SIG-M5 treated with dmso at 0.1 percent for 504 hours (cell line): ENCODE measurements around the gene TOX3.

Experiments
- DNase-seq: peaks from one replicate; lab custom pipeline; 2025; ENCODE audit not compliant: unreplicated experiment; lab: John Stamatoyannopoulos, UW

The TOX3 gene

GRCh38 chr16:52494145-52494544, 52.8 kb downstream of the TOX3 start:
- DNase-seq, result no peak

GRCh38 chr16:52492789-52493357, 54.1 kb downstream of the TOX3 start:
- DNase-seq, result no peak

DNA sequence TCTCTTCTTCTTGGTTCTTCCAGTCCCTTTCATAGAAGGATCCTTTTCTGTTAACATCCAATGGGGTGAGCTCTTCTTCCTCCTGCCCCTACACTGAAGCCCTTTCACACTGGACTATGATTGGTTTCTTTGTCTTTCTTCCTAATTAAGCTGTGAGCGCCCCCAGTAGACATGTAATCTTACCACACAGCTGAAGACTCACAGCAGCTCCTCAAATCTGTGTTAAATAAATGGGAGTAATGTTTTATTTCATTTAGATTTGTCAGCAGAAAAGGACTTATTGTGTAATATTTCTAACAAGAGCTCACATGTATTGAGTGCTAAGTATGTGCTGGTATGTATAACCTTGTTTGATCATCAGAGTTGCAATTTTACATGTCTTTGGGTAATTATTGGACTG, 55.7 kb downstream of the TOX3 start:
- no peak for DNase-seq

- no peak for DNase-seq
Measured at GRCh38 chr16:52489894-52490293, 57.0 kb downstream of the TOX3 start.

- DNase-seq, result no peak
Measured at GRCh38 chr16:52488837-52489289, 58.1 kb downstream of the TOX3 start.

DNA sequence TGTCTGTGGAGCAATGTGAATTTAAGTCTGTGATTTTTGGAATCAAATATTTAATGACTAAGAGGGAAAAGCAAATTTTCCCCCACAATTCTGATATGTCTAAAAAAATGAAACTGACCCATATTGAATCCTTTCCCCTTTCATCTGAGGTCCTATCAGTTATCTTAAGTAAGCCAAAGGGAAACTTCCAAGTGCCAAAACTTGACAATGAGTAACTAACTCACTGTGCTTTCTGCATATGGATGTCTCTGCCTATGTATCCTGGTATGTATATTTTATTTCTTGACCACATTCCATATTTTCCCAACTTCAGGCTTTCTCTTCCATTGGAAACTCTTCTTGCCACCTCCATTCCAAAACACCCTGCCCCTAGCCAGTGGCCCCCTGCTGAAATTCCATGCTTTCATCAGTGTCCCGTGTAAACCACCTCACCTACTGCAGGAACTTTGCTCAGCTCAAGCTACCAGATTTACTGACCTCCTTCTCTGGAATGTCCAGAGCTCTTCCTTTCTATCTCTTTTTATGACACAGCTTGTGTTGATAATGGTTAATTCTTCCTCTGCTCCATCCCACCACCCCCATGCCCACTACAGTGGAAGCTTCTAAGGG, 59.0 kb downstream of the TOX3 start:
- DNase-seq, result no peak

- no peak for DNase-seq
Measured at GRCh38 chr16:52480237-52480636, 66.7 kb downstream of the TOX3 start.

DNA sequence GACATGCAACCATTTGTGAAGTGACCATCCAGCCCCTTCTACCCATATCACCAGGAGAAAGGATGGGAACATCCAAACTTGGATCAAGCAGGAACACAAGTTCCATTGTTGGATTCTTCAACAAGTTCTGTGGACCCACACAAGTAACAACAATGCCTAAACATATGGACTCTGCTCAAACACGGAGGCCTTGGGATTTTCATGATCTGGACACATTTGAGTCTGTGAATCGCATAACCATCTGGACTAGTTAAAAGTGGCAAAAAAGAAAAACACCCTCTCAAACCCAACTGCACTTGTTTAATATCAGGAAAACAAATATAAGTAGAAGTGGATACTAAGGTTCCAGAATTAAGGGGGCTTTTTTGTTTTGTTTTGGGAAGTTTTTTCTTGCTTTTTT, 70.8 kb downstream of the TOX3 start:
- no peak for DNase-seq

GRCh38 chr16:52474679-52475078, 72.3 kb downstream of the TOX3 start:
- DNase-seq, result no peak

DNA sequence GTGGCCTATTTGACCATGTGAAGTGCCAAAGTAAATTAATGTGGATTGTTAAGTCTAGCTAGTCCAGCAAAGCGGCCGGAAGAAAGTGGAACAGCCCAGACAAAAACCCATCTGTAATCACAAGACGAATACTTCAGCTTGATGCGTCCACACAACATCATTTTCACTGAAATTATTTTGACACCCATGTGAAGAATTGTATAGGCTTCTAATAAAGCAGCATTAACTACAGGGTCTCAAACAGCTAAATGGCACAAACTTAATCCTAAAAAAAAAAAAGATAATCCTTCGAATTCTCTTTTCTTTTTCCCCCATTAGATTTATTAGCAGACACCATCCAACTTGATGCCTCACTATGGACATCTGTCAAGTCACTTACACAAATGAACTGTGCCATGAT, 73.8 kb downstream of the TOX3 start:
- no peak for DNase-seq

DNA sequence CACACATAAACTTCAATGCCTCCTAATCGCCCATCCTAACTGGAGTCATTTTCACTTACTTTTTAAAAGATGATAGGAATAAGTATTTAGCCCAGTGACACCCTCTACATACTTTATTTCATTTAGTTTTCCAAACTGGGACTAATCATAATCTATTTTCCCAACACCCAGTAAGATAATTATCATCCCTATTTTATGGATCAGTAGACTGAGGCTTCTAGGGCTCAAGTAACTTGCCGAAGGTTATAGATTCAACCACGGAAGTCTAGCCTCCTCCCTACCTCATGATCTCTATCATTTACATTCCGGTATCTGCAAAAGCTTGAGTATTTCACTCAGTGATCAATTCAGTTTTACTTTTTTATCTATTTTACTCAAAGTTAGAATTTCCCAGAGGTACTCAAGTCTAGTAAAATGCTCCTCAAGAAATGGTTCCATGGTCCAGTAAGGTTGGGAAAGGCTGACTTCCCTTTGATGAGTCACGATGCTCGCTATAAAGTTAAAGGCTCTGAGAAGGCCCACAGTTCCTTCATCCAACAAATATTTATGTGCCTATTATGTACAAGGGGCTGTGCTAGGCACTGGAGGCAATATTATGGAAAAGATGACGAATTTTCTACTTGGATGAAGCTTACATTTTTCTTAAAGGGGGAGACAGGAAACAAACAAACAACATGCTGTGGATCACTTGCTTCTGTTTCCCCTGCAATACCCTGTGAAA, 75.1 kb downstream of the TOX3 start:
- DNase-seq, result no peak

- no peak for DNase-seq
Measured at GRCh38 chr16:52470585-52470984, 76.4 kb downstream of the TOX3 start.

DNA sequence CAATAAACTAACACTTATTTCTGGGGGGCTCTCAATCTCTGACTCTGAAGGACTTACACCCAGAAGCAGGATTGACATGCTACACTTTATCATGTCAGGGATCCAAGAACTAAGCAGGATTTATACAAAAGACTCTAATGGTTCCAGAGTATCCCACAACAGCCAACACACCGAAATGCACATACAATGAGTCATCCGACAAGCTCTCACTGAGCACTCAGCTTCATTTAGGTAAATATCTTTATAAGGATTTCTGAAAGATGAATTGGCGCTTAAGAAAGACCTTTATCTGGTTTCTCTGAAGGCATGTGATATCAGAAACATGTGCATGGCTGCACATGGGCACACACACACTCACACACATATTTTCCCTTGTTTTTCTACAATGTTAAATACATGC, 77.2 kb downstream of the TOX3 start:
- DNase-seq, result no peak

GRCh38 chr16:52469091-52469490, 77.9 kb downstream of the TOX3 start:
- DNase-seq, result no peak

DNA sequence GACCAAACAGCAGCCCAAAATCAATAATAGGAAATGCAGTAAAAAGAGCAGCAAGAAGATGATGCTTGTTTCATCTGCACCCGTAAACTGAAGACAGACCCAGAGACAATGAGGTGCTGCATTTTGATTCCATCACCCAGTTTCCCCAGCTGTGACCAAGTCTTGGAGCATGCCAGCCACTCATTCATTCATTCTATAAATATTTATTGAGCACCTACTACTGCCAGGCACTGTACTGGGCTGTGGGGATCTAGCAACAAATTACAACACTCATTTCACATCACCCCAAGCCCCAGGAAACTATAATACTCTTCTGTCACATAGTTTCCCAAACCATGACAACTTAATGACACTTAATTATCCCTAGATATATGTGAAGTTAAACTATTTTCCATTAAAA, 79.2 kb downstream of the TOX3 start:
- no peak for DNase-seq

- no peak for DNase-seq
Measured at GRCh38 chr16:52466994-52467393, 79.9 kb downstream of the TOX3 start.

GRCh38 chr16:52465711-52466267, 81.2 kb downstream of the TOX3 start:
- no peak for DNase-seq

DNA sequence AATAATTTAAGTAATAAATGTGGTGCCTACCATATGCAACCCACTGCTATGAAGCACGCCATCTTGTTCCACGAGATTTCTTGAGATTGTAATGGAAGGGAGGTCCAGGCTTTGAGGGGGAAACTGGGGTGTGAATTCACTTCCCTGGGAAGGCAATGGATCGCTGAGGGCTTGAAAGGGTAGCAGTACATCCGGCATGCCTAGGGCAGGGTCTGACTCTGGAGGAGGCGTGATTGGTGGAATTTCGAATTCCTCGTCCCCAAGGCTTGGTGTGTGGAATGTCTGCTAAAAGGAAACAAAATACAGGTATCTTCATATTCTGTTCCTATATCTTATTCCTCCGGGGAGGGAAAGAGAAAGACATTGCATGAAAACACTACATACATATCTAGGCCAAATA, 83.0 kb downstream of the TOX3 start:
- no peak for DNase-seq

DNA sequence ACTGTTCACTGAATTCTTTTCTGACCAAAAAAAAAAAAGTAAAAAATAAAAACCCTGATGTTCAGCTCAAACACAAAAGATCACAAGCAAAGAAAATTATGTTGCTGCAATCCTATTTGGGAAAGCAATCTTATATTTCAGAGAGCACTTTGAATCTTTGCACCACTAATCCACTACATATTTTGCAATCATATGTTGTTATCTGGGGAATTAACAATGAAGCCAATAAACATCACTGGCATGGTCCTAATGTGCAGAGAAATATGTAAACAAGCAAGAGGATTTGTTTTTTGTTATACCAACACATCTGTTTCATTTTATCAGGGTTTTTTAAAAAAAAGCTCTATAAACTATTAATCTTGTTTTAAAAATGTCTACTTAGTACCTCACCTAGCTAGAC, 84.1 kb downstream of the TOX3 start:
- no peak for DNase-seq

- no peak for DNase-seq
Measured at GRCh38 chr16:52460639-52461178, 86.2 kb downstream of the TOX3 start.

GRCh38 chr16:52456368-52456767, 90.6 kb downstream of the TOX3 start:
- no peak for DNase-seq
